Measurements from ENCODE around the gene LYPD6B. TPM values are rescaled to one million over a fixed set of nuclear protein-coding genes. Genes with fewer than 3 reads are reported as not detected.

Gene LYPD6B
- total RNA-seq, 1 donor: 3.0 TPM

- no peak for DNase-seq (ENCODE audit: low read depth)
- TF ChIP-seq, protein P1, sequence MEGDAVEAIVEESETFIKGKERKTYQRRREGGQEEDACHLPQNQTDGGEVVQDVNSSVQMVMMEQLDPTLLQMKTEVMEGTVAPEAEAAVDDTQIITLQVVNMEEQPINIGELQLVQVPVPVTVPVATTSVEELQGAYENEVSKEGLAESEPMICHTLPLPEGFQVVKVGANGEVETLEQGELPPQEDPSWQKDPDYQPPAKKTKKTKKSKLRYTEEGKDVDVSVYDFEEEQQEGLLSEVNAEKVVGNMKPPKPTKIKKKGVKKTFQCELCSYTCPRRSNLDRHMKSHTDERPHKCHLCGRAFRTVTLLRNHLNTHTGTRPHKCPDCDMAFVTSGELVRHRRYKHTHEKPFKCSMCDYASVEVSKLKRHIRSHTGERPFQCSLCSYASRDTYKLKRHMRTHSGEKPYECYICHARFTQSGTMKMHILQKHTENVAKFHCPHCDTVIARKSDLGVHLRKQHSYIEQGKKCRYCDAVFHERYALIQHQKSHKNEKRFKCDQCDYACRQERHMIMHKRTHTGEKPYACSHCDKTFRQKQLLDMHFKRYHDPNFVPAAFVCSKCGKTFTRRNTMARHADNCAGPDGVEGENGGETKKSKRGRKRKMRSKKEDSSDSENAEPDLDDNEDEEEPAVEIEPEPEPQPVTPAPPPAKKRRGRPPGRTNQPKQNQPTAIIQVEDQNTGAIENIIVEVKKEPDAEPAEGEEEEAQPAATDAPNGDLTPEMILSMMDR (IDR thresholded peaks at IDR 0.05; ENCODE audit: insufficient read depth, low read depth, low read length): no peak
- H3K4me3 ChIP-seq (ENCODE audit: low read depth, low read length): no peak overlapping the region
Observed at GRCh38 chr2:149058936-149059335, 20.4 kb downstream of the LYPD6B start.

GRCh38 chr2:149059822-149060221 lies 21.3 kb downstream of the LYPD6B start:
- no peak for DNase-seq (ENCODE audit: low read depth)
- TF ChIP-seq, protein P1 (IDR thresholded peaks at IDR 0.05; ENCODE audit: insufficient read depth, low read depth, low read length): no peak
- no peak overlapping the region for H3K4me3 ChIP-seq (ENCODE audit: low read depth, low read length)

DNA sequence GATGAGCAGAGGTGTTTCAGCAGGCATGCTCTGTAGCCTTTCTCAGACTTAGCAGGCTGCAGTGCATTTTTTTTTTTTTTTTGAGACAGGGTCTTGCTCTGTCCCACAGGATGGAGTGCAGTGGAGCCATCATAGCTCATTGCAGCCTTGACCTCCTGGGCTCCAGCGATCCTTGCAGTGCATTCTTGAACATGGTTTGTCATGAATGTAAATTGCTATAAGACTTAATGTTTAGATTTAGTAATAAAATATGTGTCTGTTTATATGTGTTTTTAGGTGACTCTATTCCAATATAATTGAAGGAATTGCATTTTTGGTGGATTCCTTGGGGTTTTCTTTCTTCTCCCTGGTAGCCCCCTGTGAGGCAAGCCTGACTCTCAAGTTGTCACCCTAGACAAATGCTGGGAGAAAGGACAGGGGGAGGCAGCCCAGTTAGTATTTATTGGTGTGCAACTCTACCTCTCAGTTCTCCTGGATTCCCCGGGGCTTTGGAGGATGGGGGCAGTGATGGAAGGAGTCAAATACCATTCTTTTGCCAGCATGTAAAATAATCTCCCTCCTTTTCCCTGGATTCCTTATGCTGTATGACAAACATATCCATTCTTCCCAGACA lies 22.7 kb downstream of the LYPD6B start:
- TF ChIP-seq, protein P1 (IDR thresholded peaks at IDR 0.05; ENCODE audit: insufficient read depth, low read depth, low read length): no peak
- DNase-seq (ENCODE audit: low read depth): no peak
- no peak overlapping the region for H3K4me3 ChIP-seq (ENCODE audit: low read depth, low read length)

GRCh38 chr2:149062531-149062930 lies 24.0 kb downstream of the LYPD6B start:
- TF ChIP-seq, protein P1 (IDR thresholded peaks at IDR 0.05; ENCODE audit: insufficient read depth, low read depth, low read length): no peak
- no peak for DNase-seq (ENCODE audit: low read depth)
- no peak overlapping the region for H3K4me3 ChIP-seq (ENCODE audit: low read depth, low read length)

- TF ChIP-seq, protein P1 (IDR thresholded peaks at IDR 0.05; ENCODE audit: insufficient read depth, low read depth, low read length): no peak
- no peak overlapping the region for H3K4me3 ChIP-seq (ENCODE audit: low read depth, low read length)
- no peak for DNase-seq (ENCODE audit: low read depth)
Observed at GRCh38 chr2:149063177-149063576, 24.7 kb downstream of the LYPD6B start.

- no peak overlapping the region for H3K4me3 ChIP-seq (ENCODE audit: low read depth, low read length)
- DNase-seq (ENCODE audit: low read depth): peak; percentile 53
- TF ChIP-seq, protein P1 (IDR thresholded peaks at IDR 0.05; ENCODE audit: insufficient read depth, low read depth, low read length): no peak
Observed at GRCh38 chr2:149064365-149064841, 25.9 kb downstream of the LYPD6B start.

Measured in fibroblast of villous mesenchyme (primary cell).